CD8-positive, alpha-beta memory T cell (primary cell): Measurements from ENCODE around the gene GGN. TPM values are rescaled to one million over a fixed set of nuclear protein-coding genes. Genes with fewer than 3 reads are reported as not detected.

Experiments
- CTCF ChIA-PET: fragments of 350-600 bp; sonication (Branson Sonifier 250); formaldehyde crosslinking; loops from one replicate; lab custom pipeline; 2021; ENCODE audit warnings: antibody characterized with exemption; lab: Charles Lee
- POLR2A ChIA-PET: fragments of 350-600 bp; sonication (Branson Sonifier 250); formaldehyde crosslinking; loops from one replicate; lab custom pipeline; 2021; ENCODE audit warnings: antibody characterized with exemption; lab: Charles Lee
- DNase-seq, 5 donors: peaks; one replicate each; pipeline versions ENCODE4 v3.0.0 to v3.0.0-alpha.2; 2020 to 2022; ENCODE audit warnings: mixed read lengths in 1 of 5
- H3K27ac ChIP-seq: one replicate; pipeline ENCODE4 v1.7.0; 2013; ENCODE audit warnings: low read depth, mild to moderate bottlenecking, low read length, moderate library complexity
- H3K27me3 ChIP-seq: 2 replicates; pipeline ENCODE4 v1.7.0; 2013; ENCODE audit warnings: low read length, mild to moderate bottlenecking; ENCODE audit not compliant: insufficient read depth, poor library complexity, severe bottlenecking
- H3K36me3 ChIP-seq: 2 replicates; pipeline ENCODE4 v1.7.0; 2013; ENCODE audit warnings: mild to moderate bottlenecking, low read length, moderate library complexity; ENCODE audit not compliant: insufficient read depth
- H3K4me1 ChIP-seq: 2 replicates; pipeline ENCODE4 v1.7.0; 2013; ENCODE audit warnings: mild to moderate bottlenecking, low read length, moderate library complexity; ENCODE audit not compliant: insufficient read depth
- H3K4me3 ChIP-seq: 2 replicates; pipeline ENCODE4 v1.7.0; 2013; ENCODE audit warnings: mild to moderate bottlenecking, low read length
- H3K9me3 ChIP-seq: 2 replicates; pipeline ENCODE4 v1.7.0; 2013; ENCODE audit warnings: mild to moderate bottlenecking, low read length
- H3K27ac Mint-ChIP-seq, 8 donors: one replicate each; pipeline ENCODE4 v1.8.0; 2020 to 2021; ENCODE audit warnings: mixed read lengths in 8 of 8, mild to moderate bottlenecking in 6 of 8, inconsistent platforms in 3 of 8, moderate library complexity in 3 of 8
- H3K27me3 Mint-ChIP-seq, 2 donors: one replicate each; pipeline ENCODE4 v1.8.0; 2020 to 2021; ENCODE audit warnings: mixed read lengths in 2 of 2, mild to moderate bottlenecking in 1 of 2, moderate library complexity in 1 of 2
- H3K36me3 Mint-ChIP-seq, 3 donors: one replicate each; pipeline ENCODE4 v1.8.0; 2020 to 2021; ENCODE audit warnings: mixed read lengths in 3 of 3, inconsistent platforms in 1 of 3, mild to moderate bottlenecking in 1 of 3
- H3K4me1 Mint-ChIP-seq, 3 donors: one replicate each; pipeline ENCODE4 v1.8.0; 2020 to 2021; ENCODE audit warnings: mixed read lengths in 3 of 3, inconsistent platforms in 1 of 3, mild to moderate bottlenecking in 1 of 3
- H3K4me3 Mint-ChIP-seq, 7 donors: one replicate each; pipeline ENCODE4 v1.8.0; 2020 to 2021; ENCODE audit warnings: mixed read lengths in 7 of 7, mild to moderate bottlenecking in 6 of 7, moderate library complexity in 4 of 7, inconsistent platforms in 2 of 7
- H3K9me3 Mint-ChIP-seq, 5 donors: one replicate each; pipeline ENCODE4 v1.8.0; 2020 to 2022; ENCODE audit warnings: mixed read lengths in 5 of 5, mild to moderate bottlenecking in 3 of 5, moderate library complexity in 2 of 5, inconsistent platforms in 1 of 5
- polyA plus RNA-seq: library from polyadenylated mRNA; unstranded; fragments of 300-500 nt; fragmentation: Illumina TruSeq; gene quantifications from one replicate; pipeline ENCODE4 v1.2.3, GENCODE V29; 2021
- total RNA-seq, 2 experiments: library from RNA; stranded (reverse); gene quantifications; one replicate each; pipeline ENCODE4 v1.2.3, GENCODE V29; 2021

The GGN gene
- total and polyA plus RNA-seq, 3 experiments from 2014 or later, result 0.15 TPM; not detected in 2

GRCh38 chr19:38377052-38377451, 10.8 kb downstream of the GGN start:
- peaks cover 45% of the 10 kb centered on the region for H3K36me3 ChIP-seq
- Mint-ChIP-seq H3K27me3 (no peaks in the 10 kb centered on the region), H3K27ac (peak overlapping the region in 1 of 8 donors; percentile 54), H3K9me3 (no peaks in the 10 kb centered on the region), H3K4me1 (peaks cover 29 to 33% (median 31%) of the 10 kb centered on the region in 3 donors), H3K36me3 (peaks cover 13 to 56% (median 14%) of the 10 kb centered on the region in 3 donors), H3K4me3 (peak overlapping the region in 3 of 7 donors; percentile 66 to 100 (median 79))
- ChIA-PET CTCF (interaction anchor here (1.6 kb wide), 1 partner anchor 26 kb away, joined by 4 read pairs; the partner anchor contains the start of gene FAM98C), POLR2A (interaction anchor here (0.6 to 1.5 kb wide), 2 partner anchors 10 to 45 kb away, joined by 3 to 5 read pairs; partner anchors contain the start of gene GGN)
- H3K9me3 ChIP-seq, result no peaks in the 10 kb centered on the region
- no peak for DNase-seq
- peaks cover 21% of the 10 kb centered on the region for H3K4me1 ChIP-seq
- H3K27me3 ChIP-seq, result no peaks in the 10 kb centered on the region
- no peak overlapping the region for H3K4me3 ChIP-seq
- no peak overlapping the region for H3K27ac ChIP-seq

DNA sequence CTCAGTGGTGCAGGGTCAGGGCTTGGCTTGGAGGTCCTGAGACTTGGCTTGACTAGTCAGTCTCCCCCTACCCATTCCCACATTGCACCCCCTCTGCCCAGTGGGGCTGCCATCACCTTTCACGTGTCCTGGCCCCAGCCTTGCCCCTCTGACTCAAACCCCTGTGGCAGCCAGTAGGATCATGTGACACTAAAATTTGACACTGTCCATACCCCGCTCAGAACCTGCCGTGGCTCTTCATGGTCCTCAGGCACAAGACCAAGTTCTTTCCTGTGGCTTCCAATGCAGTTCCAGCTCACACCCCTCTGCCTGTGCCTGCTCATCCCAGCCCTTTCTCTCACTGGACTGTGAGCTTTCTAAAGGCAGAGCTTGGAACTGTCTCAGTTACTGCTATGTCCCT, 11.3 kb downstream of the GGN start:
- H3K36me3 ChIP-seq, result peaks cover 41% of the 10 kb centered on the region
- ChIA-PET POLR2A (interaction anchor here (0.6 to 1.5 kb wide), 2 partner anchors 11 to 559 kb away, joined by 3 read pairs; partner anchors contain the start of gene GGN), CTCF (interaction anchor here (3.7 kb wide), 1 partner anchor 26 kb away, joined by 37 read pairs; the partner anchor contains the start of gene FAM98C)
- H3K9me3 Mint-ChIP-seq, result no peaks in the 10 kb centered on the region
- no peak for DNase-seq
- peak overlapping the region; percentile 69 to 100 (median 98) for H3K4me3 Mint-ChIP-seq
- peaks cover 21% of the 10 kb centered on the region for H3K4me1 ChIP-seq
- H3K4me1 Mint-ChIP-seq, result peaks cover 29 to 33% (median 31%) of the 10 kb centered on the region in 3 donors
- H3K27ac ChIP-seq, result no peak overlapping the region
- no peaks in the 10 kb centered on the region for H3K9me3 ChIP-seq
- peaks cover 8 to 51% (median 9%) of the 10 kb centered on the region in 3 donors for H3K36me3 Mint-ChIP-seq
- H3K27ac Mint-ChIP-seq, result peak overlapping the region in 2 of 8 donors; percentile 55 to 77
- H3K4me3 ChIP-seq, result no peak overlapping the region
- no peaks in the 10 kb centered on the region for H3K27me3 Mint-ChIP-seq
- H3K27me3 ChIP-seq, result no peaks in the 10 kb centered on the region

GRCh38 chr19:38375748-38376147, 12.1 kb downstream of the GGN start:
- no peaks in the 10 kb centered on the region for H3K27me3 ChIP-seq
- ChIA-PET CTCF (interaction anchor here (0.8 to 3.7 kb wide), 4 partner anchors 27 to 555 kb away, joined by 3 to 37 read pairs (median 21); partner anchors contain the start of genes CATSPERG, FAM98C, MRPS12 and SARS2), POLR2A (interaction anchor here (0.5 to 0.6 kb wide), 2 partner anchors 474 to 560 kb away, joined by 3 read pairs; no protein-coding TSS in a partner anchor)
- peak overlapping the region; percentile 97 to 100 (median 98) for H3K4me3 Mint-ChIP-seq
- peak overlapping the region in 6 of 8 donors; percentile 38 to 98 (median 98) for H3K27ac Mint-ChIP-seq
- no peaks in the 10 kb centered on the region for H3K9me3 Mint-ChIP-seq
- peaks cover 0 to 1% of the 10 kb centered on the region in 2 donors for H3K27me3 Mint-ChIP-seq
- H3K4me3 ChIP-seq, result peak overlapping the region; percentile 89
- peaks cover 32% of the 10 kb centered on the region for H3K36me3 ChIP-seq
- DNase-seq, result no peak
- peaks cover 6 to 43% (median 8%) of the 10 kb centered on the region in 3 donors for H3K36me3 Mint-ChIP-seq
- H3K4me1 ChIP-seq, result peaks cover 21% of the 10 kb centered on the region
- peak overlapping the region; percentile 91 for H3K27ac ChIP-seq
- peaks cover 29 to 33% (median 31%) of the 10 kb centered on the region in 3 donors for H3K4me1 Mint-ChIP-seq
- H3K9me3 ChIP-seq, result no peaks in the 10 kb centered on the region

DNA sequence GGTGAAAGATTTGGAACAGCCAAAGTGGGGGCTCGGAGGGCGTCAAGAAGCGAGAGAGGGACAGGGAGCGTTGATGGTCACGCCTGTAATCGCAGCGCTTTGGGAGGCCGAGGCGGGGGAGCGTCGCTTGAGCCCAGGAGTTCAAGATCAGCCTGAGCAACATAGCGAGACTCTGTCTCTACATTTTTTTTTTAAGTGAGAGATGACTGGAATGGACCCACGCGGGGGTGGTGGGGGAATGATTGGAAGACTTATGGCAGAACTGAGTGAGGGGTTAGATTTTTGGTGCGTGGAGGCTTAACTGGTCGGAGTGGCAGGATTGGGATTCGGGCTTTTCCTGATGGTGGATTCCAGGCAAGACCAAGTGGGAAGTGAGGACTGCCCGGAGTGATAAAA, 12.7 kb downstream of the GGN start:
- Histone ChIP-seq H3K36me3 (peaks cover 27% of the 10 kb centered on the region), H3K4me3 (peak overlapping the region; percentile 89), H3K9me3 (no peaks in the 10 kb centered on the region), H3K27me3 (no peaks in the 10 kb centered on the region), H3K4me1 (peaks cover 21% of the 10 kb centered on the region), H3K27ac (peak overlapping the region; percentile 91)
- no peak for DNase-seq
- no peaks in the 10 kb centered on the region for H3K9me3 Mint-ChIP-seq
- ChIA-PET POLR2A (interaction anchor here (0.5 to 1.7 kb wide), 9 partner anchors 13 to 489 kb away, joined by 3 to 25 read pairs (median 9); partner anchors contain the start of genes CATSPERG, FAM98C, GGN and SIPA1L3), CTCF (interaction anchor here (1.4 to 3.7 kb wide), 6 partner anchors 13 to 131 kb away, joined by 4 to 37 read pairs (median 13); partner anchors contain the start of genes CATSPERG, FAM98C, GGN and KCNK6)
- peaks cover 29 to 33% (median 31%) of the 10 kb centered on the region in 3 donors for H3K4me1 Mint-ChIP-seq
- peak overlapping the region; percentile 93 to 99 (median 98) for H3K27ac Mint-ChIP-seq
- H3K27me3 Mint-ChIP-seq, result peaks cover 4 to 8% of the 10 kb centered on the region in 2 donors
- H3K4me3 Mint-ChIP-seq, result peak overlapping the region; percentile 97 to 100 (median 98)
- peaks cover 5 to 36% (median 6%) of the 10 kb centered on the region in 3 donors for H3K36me3 Mint-ChIP-seq

DNA sequence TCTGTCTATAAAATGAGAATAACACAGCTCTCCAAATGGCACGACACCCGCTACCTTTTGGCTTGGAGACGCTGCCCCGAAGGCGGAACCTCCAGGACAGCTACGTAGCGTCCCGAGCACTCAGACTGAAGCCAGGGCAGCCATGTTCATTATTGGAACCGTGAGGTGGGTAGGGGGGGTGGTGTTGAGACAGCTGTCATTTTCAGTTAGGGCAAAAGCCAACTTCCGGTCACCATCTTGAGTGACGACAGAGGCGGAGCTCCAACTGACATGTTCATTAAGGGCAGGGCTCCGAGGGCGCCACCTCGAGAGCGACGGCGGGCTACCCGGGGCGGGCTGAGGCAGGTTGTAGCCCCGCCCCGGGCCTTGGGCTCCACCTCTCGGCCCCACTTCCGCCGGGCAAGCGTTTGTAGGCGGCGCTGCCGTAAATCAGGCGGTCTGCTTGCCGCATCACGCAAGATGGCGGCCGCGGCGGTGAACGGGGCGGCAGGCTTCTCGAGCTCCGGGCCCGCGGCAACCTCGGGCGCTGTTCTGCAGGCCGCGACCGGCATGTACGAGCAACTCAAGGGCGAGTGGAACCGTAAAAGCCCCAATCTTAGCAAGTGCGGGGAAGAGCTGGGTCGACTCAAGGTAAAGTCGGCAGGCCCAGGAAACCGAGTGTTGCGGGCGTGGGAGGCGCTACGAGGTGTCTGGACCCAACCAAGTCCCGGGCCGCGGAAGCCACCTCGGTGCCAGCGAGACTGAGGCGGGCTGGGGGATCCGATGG, 13.3 kb downstream of the GGN start, which contains the start of gene PSMD8:
TSS of gene PSMD8 (plus strand) at position 240 of the 766 bp plus-strand sequence. CDS start at position 271, 31 bp downstream.
- peaks cover 7 to 11% of the 10 kb centered on the region in 2 donors for H3K27me3 Mint-ChIP-seq
- peak within 1 kb of the TSS; percentile 91 for H3K27ac ChIP-seq
- no peaks in the 10 kb centered on the region for H3K27me3 ChIP-seq
- H3K9me3 ChIP-seq, result no peaks in the 10 kb centered on the region
- peaks cover 29 to 32% (median 31%) of the 10 kb centered on the region in 3 donors for H3K4me1 Mint-ChIP-seq
- H3K4me3 ChIP-seq, result peak within 1 kb of the TSS; percentile 89
- H3K4me3 Mint-ChIP-seq, result peak within 1 kb of the TSS; percentile 97 to 100 (median 98)
- no peaks in the 10 kb centered on the region for H3K9me3 Mint-ChIP-seq
- POLR2A ChIA-PET, result interaction anchor here (0.5 to 1.7 kb wide), 20 partner anchors 9 to 961 kb away, joined by 3 to 25 read pairs (median 4); partner anchors contain the start of genes CATSPERG, FAM98C, GGN and GMFG
- H3K36me3 ChIP-seq, result peaks cover 23% of the 10 kb centered on the region
- H3K36me3 Mint-ChIP-seq, result peaks cover 2 to 31% (median 4%) of the 10 kb centered on the region in 3 donors
- H3K4me1 ChIP-seq, result peaks cover 21% of the 10 kb centered on the region
- CTCF ChIA-PET, result interaction anchor here (0.7 to 3.7 kb wide), 18 partner anchors 14 to 555 kb away, joined by 3 to 37 read pairs (median 4); partner anchors contain the start of genes CATSPERG, FAM98C, GGN and KCNK6
- DNase-seq, result peak; percentile 97 to 99 (median 99)
- peak within 1 kb of the TSS; percentile 93 to 99 (median 98) for H3K27ac Mint-ChIP-seq

GRCh38 chr19:38373907-38374331, 13.9 kb downstream of the GGN start:
- Histone ChIP-seq H3K4me1 (peaks cover 21% of the 10 kb centered on the region), H3K36me3 (peaks cover 17% of the 10 kb centered on the region), H3K9me3 (no peaks in the 10 kb centered on the region), H3K27me3 (no peaks in the 10 kb centered on the region), H3K4me3 (peak overlapping the region; percentile 45), H3K27ac (peak overlapping the region; percentile 91)
- ChIA-PET CTCF (interaction anchor here (0.7 to 3.7 kb wide), 18 partner anchors 14 to 556 kb away, joined by 3 to 37 read pairs (median 4); partner anchors contain the start of genes CATSPERG, FAM98C, GGN and KCNK6), POLR2A (interaction anchor here (0.7 to 1.7 kb wide), 17 partner anchors 11 to 962 kb away, joined by 3 to 25 read pairs (median 4); partner anchors contain the start of genes CATSPERG, FAM98C, GGN and GMFG)
- no peaks in the 10 kb centered on the region for H3K9me3 Mint-ChIP-seq
- H3K27me3 Mint-ChIP-seq, result peaks cover 7 to 13% of the 10 kb centered on the region in 2 donors
- peak overlapping the region; percentile 97 to 100 (median 98) for H3K4me3 Mint-ChIP-seq
- peaks cover 29% of the 10 kb centered on the region in 3 donors for H3K4me1 Mint-ChIP-seq
- peak overlapping the region; percentile 93 to 99 (median 98) for H3K27ac Mint-ChIP-seq
- H3K36me3 Mint-ChIP-seq, result peaks cover 0 to 25% (median 3%) of the 10 kb centered on the region in 3 donors
- DNase-seq, result no peak

GRCh38 chr19:38371081-38371480, 16.8 kb downstream of the GGN start:
- peaks cover 20 to 21% (median 20%) of the 10 kb centered on the region in 3 donors for H3K4me1 Mint-ChIP-seq
- no peak overlapping the region for H3K4me3 ChIP-seq
- peak overlapping the region in 1 of 8 donors; percentile 58 for H3K27ac Mint-ChIP-seq
- peaks cover 12 to 19% of the 10 kb centered on the region in 2 donors for H3K27me3 Mint-ChIP-seq
- POLR2A ChIA-PET, result no interaction called here
- CTCF ChIA-PET, result no interaction called here
- H3K9me3 Mint-ChIP-seq, result no peaks in the 10 kb centered on the region
- no peaks in the 10 kb centered on the region for H3K27me3 ChIP-seq
- no peak overlapping the region for H3K4me3 Mint-ChIP-seq
- peaks cover 10% of the 10 kb centered on the region for H3K4me1 ChIP-seq
- peaks cover 3% of the 10 kb centered on the region for H3K36me3 ChIP-seq
- H3K27ac ChIP-seq, result no peak overlapping the region
- no peaks in the 10 kb centered on the region for H3K9me3 ChIP-seq
- peaks cover 0 to 13% (median 3%) of the 10 kb centered on the region in 3 donors for H3K36me3 Mint-ChIP-seq
- no peak for DNase-seq
